Caco-2 (cell line): ENCODE data around the gene SLC25A26. TPM values are rescaled to one million over a fixed set of nuclear protein-coding genes. Genes with fewer than 3 reads are reported as not detected.
"Not testable (repeated sequence)": the region's sequence is repeated elsewhere in the genome, so short reads cannot be mapped to it uniquely, and the experiment has no call there.

ENCODE experiments used
- BruUV-seq: library from RNA; stranded (reverse); fragments of 400-500 nt; replicated peaks from 2 replicates; lab custom pipeline; 2021; lab: Mats Ljungman, UMichigan
- CTCF ChIA-PET: fragments of 300-600 bp; sonication (Branson Sonifier 250); formaldehyde crosslinking; loops from one replicate; lab custom pipeline; 2022; ENCODE audit warnings: antibody characterized with exemption; lab: Charles Lee
- POLR2A ChIA-PET: fragments of 300-600 bp; sonication (Branson Sonifier 250); formaldehyde crosslinking; loops from one replicate; lab custom pipeline; 2022; ENCODE audit warnings: antibody characterized with exemption; lab: Charles Lee
- DNase-seq, 2 experiments: peaks; one replicate each; pipeline versions ENCODE4 v3.0.0 to v3.0.0-alpha.2; 2020 to 2022
- H3K27me3 ChIP-seq: replicated peaks from 2 replicates; pipeline ENCODE4 v1.6.0; 2011; ENCODE audit warnings: low read length; ENCODE audit not compliant: control insufficient read depth, insufficient read depth
- H3K36me3 ChIP-seq: 2 replicates; pipeline ENCODE4 v1.5.1; 2011; ENCODE audit warnings: low read length; ENCODE audit not compliant: control insufficient read depth, insufficient read depth
- H3K4me1 ChIP-seq: fragments of 250-450 bp; sonication (Bioruptor Pico); 2 replicates; pipeline ENCODE4 v1.5.1; 2020; ENCODE audit warnings: mild to moderate bottlenecking
- H3K4me3 ChIP-seq: 2 replicates; pipeline ENCODE4 v1.5.1; 2011; ENCODE audit warnings: low read depth, mild to moderate bottlenecking, control low read depth, low read length
- H3K9me3 ChIP-seq: fragments of 250-450 bp; sonication (Bioruptor Pico); 2 replicates; pipeline ENCODE4 v1.5.1; 2020; ENCODE audit warnings: mild to moderate bottlenecking, moderate library complexity
- H3K27ac Mint-ChIP-seq: one replicate; pipeline ENCODE4 v1.8.0; 2022; ENCODE audit warnings: mixed read lengths; ENCODE audit not compliant: unreplicated experiment
- H3K27me3 Mint-ChIP-seq: one replicate; pipeline ENCODE4 v1.8.0; 2022; ENCODE audit warnings: mixed read lengths; ENCODE audit not compliant: insufficient read depth, unreplicated experiment
- H3K36me3 Mint-ChIP-seq: one replicate; pipeline ENCODE4 v1.8.0; 2022; ENCODE audit warnings: mild to moderate bottlenecking, mixed read lengths; ENCODE audit not compliant: insufficient read depth, unreplicated experiment
- H3K4me1 Mint-ChIP-seq: one replicate; pipeline ENCODE4 v1.8.0; 2022; ENCODE audit warnings: low read depth, mixed read lengths; ENCODE audit not compliant: unreplicated experiment
- H3K4me3 Mint-ChIP-seq: one replicate; pipeline ENCODE4 v1.8.0; 2022; ENCODE audit warnings: mild to moderate bottlenecking, moderate library complexity, mixed read lengths; ENCODE audit not compliant: unreplicated experiment
- H3K9me3 Mint-ChIP-seq: one replicate; pipeline ENCODE4 v1.8.0; 2022; ENCODE audit warnings: mixed read lengths; ENCODE audit not compliant: unreplicated experiment
- intact Hi-C: fragments of 100-400 bp; cut with micrococcal nuclease; formaldehyde crosslinking; loops from one replicate; pipeline ENCODE4 v1.10.0; 2022; ENCODE audit not compliant: unreplicated experiment
- total RNA-seq: library from RNA; stranded (reverse); gene quantifications from 2 replicates; pipeline ENCODE4 v1.2.3, GENCODE V29; 2022
- TF ChIP-seq, protein P1 (sequence below), 2 experiments: fragments of 200-600 bp in 1 of 2; IDR thresholded peaks; 1 replicate in 1 of 2; 2 replicates in 1 of 2; pipeline versions ENCODE4 v1.5.1 to v1.8.0; 2011 to 2022; ENCODE audit warnings: antibody characterized with exemption in 1 of 2, control low read depth in 1 of 2, inconsistent platforms in 1 of 2, low read depth in 1 of 2, low read length in 1 of 2, mild to moderate bottlenecking in 1 of 2, moderate library complexity in 1 of 2; ENCODE audit not compliant: insufficient read depth in 1 of 2, severe bottlenecking in 1 of 2, unreplicated experiment in 1 of 2

Gene SLC25A26
- total RNA-seq, 1 experiment from 2014 or later: 25.4 TPM

DNA sequence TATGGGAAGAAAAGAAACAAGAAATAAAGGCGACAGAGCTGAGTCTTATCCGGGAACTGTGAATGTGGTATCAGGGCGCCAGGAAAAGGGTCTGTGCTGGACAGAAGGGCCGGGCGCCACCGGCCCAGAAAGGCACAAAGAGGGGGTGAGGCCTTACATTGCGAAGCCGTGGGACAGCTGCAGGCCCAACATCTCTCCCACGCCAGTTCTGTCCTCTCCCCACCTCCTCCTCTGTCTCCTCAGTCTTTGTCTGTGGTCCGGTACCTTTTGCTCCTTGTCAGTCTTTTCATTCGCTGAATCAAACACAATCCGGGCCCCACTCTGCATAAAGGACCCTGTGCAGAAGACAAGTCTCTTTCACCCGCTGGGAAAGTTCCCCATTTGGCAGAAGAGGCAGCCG lies 198.2 kb downstream of the SLC25A26 start:
- H3K27me3 Mint-ChIP-seq: no peaks in the 10 kb centered on the region
- ChIA-PET POLR2A (no interaction called here), CTCF (no interaction called here)
- Histone ChIP-seq H3K4me1 (peaks cover 19% of the 10 kb centered on the region), H3K27me3 (no peaks in the 10 kb centered on the region), H3K4me3 (no peak overlapping the region), H3K36me3 (0 out of 2 replicates have a peak, but pooled peaks cover 3% of the 10 kb centered on the region), H3K9me3 (peaks cover 10% of the 10 kb centered on the region)
- no TSS peak for BruUV-seq
- no peak overlapping the region for H3K27ac Mint-ChIP-seq
- TF ChIP-seq, protein P1, sequence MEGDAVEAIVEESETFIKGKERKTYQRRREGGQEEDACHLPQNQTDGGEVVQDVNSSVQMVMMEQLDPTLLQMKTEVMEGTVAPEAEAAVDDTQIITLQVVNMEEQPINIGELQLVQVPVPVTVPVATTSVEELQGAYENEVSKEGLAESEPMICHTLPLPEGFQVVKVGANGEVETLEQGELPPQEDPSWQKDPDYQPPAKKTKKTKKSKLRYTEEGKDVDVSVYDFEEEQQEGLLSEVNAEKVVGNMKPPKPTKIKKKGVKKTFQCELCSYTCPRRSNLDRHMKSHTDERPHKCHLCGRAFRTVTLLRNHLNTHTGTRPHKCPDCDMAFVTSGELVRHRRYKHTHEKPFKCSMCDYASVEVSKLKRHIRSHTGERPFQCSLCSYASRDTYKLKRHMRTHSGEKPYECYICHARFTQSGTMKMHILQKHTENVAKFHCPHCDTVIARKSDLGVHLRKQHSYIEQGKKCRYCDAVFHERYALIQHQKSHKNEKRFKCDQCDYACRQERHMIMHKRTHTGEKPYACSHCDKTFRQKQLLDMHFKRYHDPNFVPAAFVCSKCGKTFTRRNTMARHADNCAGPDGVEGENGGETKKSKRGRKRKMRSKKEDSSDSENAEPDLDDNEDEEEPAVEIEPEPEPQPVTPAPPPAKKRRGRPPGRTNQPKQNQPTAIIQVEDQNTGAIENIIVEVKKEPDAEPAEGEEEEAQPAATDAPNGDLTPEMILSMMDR (IDR thresholded peaks at IDR 0.05; ENCODE audit: insufficient read depth in 1 of 2, low read depth in 1 of 2, low read length in 1 of 2, severe bottlenecking in 1 of 2, unreplicated experiment in 1 of 2): no peak
- H3K4me3 Mint-ChIP-seq: no peak overlapping the region
- peaks cover 39% of the 10 kb centered on the region for H3K9me3 Mint-ChIP-seq
- peaks cover 25% of the 10 kb centered on the region for H3K4me1 Mint-ChIP-seq
- peaks cover 41% of the 10 kb centered on the region for H3K36me3 Mint-ChIP-seq
- intact Hi-C loops: loop anchor here (5.0 kb wide), 1 partner anchor 43 kb away; no protein-coding TSS in a partner anchor
- no peak for DNase-seq

DNA sequence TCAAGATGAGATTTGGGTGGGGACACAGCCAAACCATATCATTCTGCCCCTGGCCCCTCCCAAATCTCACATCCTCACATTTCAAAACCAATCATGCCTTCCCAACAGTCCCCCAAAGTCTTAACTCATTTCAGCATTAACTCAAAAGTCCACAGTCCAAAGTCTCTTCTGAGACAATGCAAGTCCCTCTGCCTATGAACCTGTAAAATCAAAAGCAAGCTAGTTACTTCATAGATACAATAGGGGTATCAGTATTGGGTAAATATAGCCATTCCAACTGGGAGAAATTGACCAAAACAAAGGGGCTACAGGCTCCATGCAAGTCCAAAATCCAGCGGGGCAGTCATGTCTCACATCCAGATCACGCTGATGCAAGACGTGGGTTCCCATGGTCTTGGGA lies 200.3 kb downstream of the SLC25A26 start:
- H3K27ac Mint-ChIP-seq, POLR2A ChIA-PET, H3K27me3 ChIP-seq, intact Hi-C loops, BruUV-seq, H3K27me3 Mint-ChIP-seq, DNase-seq, H3K4me3 ChIP-seq, H3K36me3 ChIP-seq, CTCF ChIA-PET, H3K4me3 Mint-ChIP-seq: not testable (repeated sequence)
- Histone ChIP-seq H3K9me3 (peaks cover 10% of the 10 kb centered on the region), H3K4me1 (peaks cover 15% of the 10 kb centered on the region)
- Mint-ChIP-seq H3K4me1 (peaks cover 21% of the 10 kb centered on the region), H3K9me3 (peaks cover 39% of the 10 kb centered on the region), H3K36me3 (peaks cover 47% of the 10 kb centered on the region)

DNA sequence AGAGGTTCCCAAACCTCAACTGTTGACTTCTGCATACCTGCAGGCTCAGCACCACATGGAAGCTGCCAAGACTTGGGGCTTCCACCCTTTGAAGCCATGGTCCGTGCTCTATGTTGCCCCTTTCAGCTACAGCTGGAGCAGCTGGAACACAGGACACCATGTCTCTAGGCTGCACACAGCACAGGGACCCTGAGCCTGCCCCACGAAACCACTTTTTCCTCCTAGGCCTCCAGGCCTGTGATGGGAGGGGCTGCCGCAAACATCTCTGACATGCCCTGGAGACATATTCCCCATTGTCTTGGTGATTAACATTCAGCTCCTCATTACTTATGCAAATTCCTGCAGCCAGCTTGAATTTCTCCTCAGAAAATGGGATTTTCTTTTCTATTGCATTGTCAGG lies 201.1 kb downstream of the SLC25A26 start:
- H3K27ac Mint-ChIP-seq, CTCF ChIA-PET, H3K4me3 ChIP-seq, intact Hi-C loops, POLR2A ChIA-PET, H3K27me3 Mint-ChIP-seq, BruUV-seq, H3K36me3 ChIP-seq, H3K4me1 ChIP-seq, DNase-seq, H3K4me3 Mint-ChIP-seq, H3K27me3 ChIP-seq: not testable (repeated sequence)
- Mint-ChIP-seq H3K36me3 (peaks cover 47% of the 10 kb centered on the region), H3K9me3 (peaks cover 39% of the 10 kb centered on the region), H3K4me1 (peaks cover 22% of the 10 kb centered on the region)
- peaks cover 10% of the 10 kb centered on the region for H3K9me3 ChIP-seq

DNA sequence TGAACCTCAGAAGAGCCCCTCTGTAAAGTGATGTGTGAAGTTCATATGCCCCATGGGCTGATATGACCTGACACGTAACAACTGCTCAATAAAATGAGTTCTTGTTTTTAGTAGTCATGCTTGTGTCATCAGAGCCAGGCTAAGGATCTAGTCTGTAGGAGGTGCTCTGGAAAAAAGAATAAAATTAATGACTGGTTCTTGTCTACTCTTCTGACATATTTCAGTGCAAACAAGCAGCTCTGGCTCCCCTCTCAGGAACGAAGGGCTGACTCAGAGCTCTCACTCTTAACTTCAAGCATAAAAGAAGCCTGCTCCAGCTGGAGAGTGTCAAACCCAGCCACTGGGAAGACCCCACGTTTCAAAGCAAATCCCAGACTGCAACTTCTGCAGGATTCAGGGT lies 203.0 kb downstream of the SLC25A26 start:
- H3K27me3 ChIP-seq: no peaks in the 10 kb centered on the region
- H3K4me3 ChIP-seq: no peak overlapping the region
- 0 out of 2 replicates have a peak, but pooled peaks cover 4% of the 10 kb centered on the region for H3K36me3 ChIP-seq
- peaks cover 10% of the 10 kb centered on the region for H3K9me3 ChIP-seq
- no peaks in the 10 kb centered on the region for H3K27me3 Mint-ChIP-seq
- DNase-seq: no peak
- H3K4me1 ChIP-seq: no peaks in the 10 kb centered on the region
- H3K4me1 Mint-ChIP-seq: peaks cover 16% of the 10 kb centered on the region
- CTCF ChIA-PET: no interaction called here
- H3K9me3 Mint-ChIP-seq: peaks cover 39% of the 10 kb centered on the region
- no TSS peak for BruUV-seq
- no peak overlapping the region for H3K27ac Mint-ChIP-seq
- H3K36me3 Mint-ChIP-seq: peaks cover 42% of the 10 kb centered on the region
- TF ChIP-seq, protein P1 (IDR thresholded peaks at IDR 0.05; ENCODE audit: insufficient read depth in 1 of 2, low read depth in 1 of 2, low read length in 1 of 2, severe bottlenecking in 1 of 2, unreplicated experiment in 1 of 2): no peak
- intact Hi-C loops: no loop called here
- POLR2A ChIA-PET: no interaction called here
- H3K4me3 Mint-ChIP-seq: no peak overlapping the region
